Measurements from ENCODE around the gene KRT8.

DNA sequence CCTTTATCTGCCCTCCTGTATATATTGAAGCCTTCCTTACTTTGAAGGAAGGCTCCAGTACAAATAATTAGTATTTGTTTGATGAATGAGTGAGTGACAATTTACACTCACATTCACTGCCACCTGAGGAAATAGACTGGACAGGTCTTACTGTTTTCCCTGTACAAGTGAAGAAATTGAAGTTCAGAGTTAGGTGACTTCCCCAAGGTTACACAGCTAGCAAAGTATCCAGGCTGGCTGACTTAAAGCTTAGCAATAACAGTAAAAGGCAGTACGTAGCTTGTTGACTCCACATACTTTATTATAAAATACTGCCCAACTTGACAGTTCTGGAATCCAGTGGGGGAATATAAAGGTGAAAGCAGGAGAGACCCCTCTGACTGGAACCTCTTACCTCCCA lies 41.5 kb upstream of the KRT8 start:
- TF ChIP-seq, protein P1, sequence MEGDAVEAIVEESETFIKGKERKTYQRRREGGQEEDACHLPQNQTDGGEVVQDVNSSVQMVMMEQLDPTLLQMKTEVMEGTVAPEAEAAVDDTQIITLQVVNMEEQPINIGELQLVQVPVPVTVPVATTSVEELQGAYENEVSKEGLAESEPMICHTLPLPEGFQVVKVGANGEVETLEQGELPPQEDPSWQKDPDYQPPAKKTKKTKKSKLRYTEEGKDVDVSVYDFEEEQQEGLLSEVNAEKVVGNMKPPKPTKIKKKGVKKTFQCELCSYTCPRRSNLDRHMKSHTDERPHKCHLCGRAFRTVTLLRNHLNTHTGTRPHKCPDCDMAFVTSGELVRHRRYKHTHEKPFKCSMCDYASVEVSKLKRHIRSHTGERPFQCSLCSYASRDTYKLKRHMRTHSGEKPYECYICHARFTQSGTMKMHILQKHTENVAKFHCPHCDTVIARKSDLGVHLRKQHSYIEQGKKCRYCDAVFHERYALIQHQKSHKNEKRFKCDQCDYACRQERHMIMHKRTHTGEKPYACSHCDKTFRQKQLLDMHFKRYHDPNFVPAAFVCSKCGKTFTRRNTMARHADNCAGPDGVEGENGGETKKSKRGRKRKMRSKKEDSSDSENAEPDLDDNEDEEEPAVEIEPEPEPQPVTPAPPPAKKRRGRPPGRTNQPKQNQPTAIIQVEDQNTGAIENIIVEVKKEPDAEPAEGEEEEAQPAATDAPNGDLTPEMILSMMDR (conservative IDR thresholded peaks at IDR 0.05): no peak
- no peak for TF ChIP-seq ZFX (IDR thresholded peaks at IDR 0.05)
